ENCODE measurements around the gene ATF6.

GRCh38 chr1:162004441-162004950 lies 238.4 kb downstream of the ATF6 start:
- TF ChIP-seq USF2 (IDR thresholded peaks at IDR 0.05; ENCODE audit: low read depth, low read length), result no peak
- TF ChIP-seq POLR2A (IDR thresholded peaks at IDR 0.05; ENCODE audit: low read depth, low read length), result no peak
- TF ChIP-seq CTCF (conservative IDR thresholded peaks at IDR 0.05; ENCODE audit: low read depth, low read length), result no peak
- no peak for TF ChIP-seq RAD21 (IDR thresholded peaks at IDR 0.05; ENCODE audit: low read length)
- TF ChIP-seq SMC3 (IDR thresholded peaks at IDR 0.05; ENCODE audit: low read depth, low read length), result no peak
- no peak for TF ChIP-seq CHD1 (IDR thresholded peaks at IDR 0.05; ENCODE audit: low read depth, low read length)
- TF ChIP-seq MAFK (IDR thresholded peaks at IDR 0.05; ENCODE audit: low read depth, low read length), result no peak
- no peak for TF ChIP-seq FOS (IDR thresholded peaks at IDR 0.05; ENCODE audit: low read depth, low read length)
